H1 (cell line): ENCODE measurements around the gene KANTR. TPM values are rescaled to one million over a fixed set of nuclear protein-coding genes. Genes with fewer than 3 reads are reported as not detected.

Experiments used
- CTCF ChIA-PET: fragments of 300-600 bp; sonication (Branson Sonifier 250); formaldehyde crosslinking; loops from one replicate; lab custom pipeline; 2021; ENCODE audit not compliant: partially characterized antibody; lab: Charles Lee
- POLR2A ChIA-PET: fragments of 300-600 bp; sonication (Branson Sonifier 250); formaldehyde crosslinking; loops from one replicate; lab custom pipeline; 2021; ENCODE audit warnings: inconsistent platforms; ENCODE audit not compliant: partially characterized antibody; lab: Charles Lee
- DNase-seq, 2 experiments: peaks; one replicate each; pipeline versions ENCODE4 v3.0.0 to v3.0.0-alpha.2; 2010 to 2022; ENCODE audit warnings: low spot score in 2 of 2, low read depth in 1 of 2, mixed read lengths in 1 of 2
- FAIRE-seq: peaks from 2 replicates; lab custom pipeline; 2011; peaks lifted over from hg19 to GRCh38; lab: Jason Lieb, UNC
- H2AFZ ChIP-seq: 2 replicates; pipeline ENCODE4 v1.8.1; 2012; ENCODE audit warnings: low read length, inconsistent platforms
- H2AK5ac ChIP-seq: 2 replicates; pipeline ENCODE4 v1.6.1; 2013; ENCODE audit warnings: low read depth, low read length
- H2BK120ac ChIP-seq: replicated peaks from 2 replicates; pipeline ENCODE3; 2013; ENCODE audit warnings: low read depth, low read length, inconsistent platforms
- H2BK12ac ChIP-seq: 2 replicates; pipeline ENCODE4 v1.6.1; 2013; ENCODE audit warnings: low read depth, low read length
- H2BK15ac ChIP-seq: 2 replicates; pipeline ENCODE4 v1.6.1; 2013; ENCODE audit warnings: low read length
- H2BK20ac ChIP-seq: 2 replicates; pipeline ENCODE4 v1.6.1; 2013; ENCODE audit warnings: low read length
- H2BK5ac ChIP-seq: 2 replicates; pipeline ENCODE4 v1.6.1; 2013; ENCODE audit warnings: low read depth, low read length
- H3K14ac ChIP-seq: 2 replicates; pipeline ENCODE4 v1.6.1; 2013; ENCODE audit warnings: inconsistent platforms; ENCODE audit not compliant: insufficient read length
- H3K18ac ChIP-seq: 2 replicates; pipeline ENCODE4 v1.6.1; 2013; ENCODE audit warnings: low read length; ENCODE audit errors: extremely low read depth
- H3K23ac ChIP-seq: 2 replicates; pipeline ENCODE4 v1.6.1; 2013; ENCODE audit warnings: inconsistent platforms; ENCODE audit not compliant: insufficient read length
- H3K23me2 ChIP-seq: 2 replicates; pipeline ENCODE4 v1.6.1; 2013; ENCODE audit warnings: low read depth, low read length
- H3K27ac ChIP-seq: 2 replicates; pipeline ENCODE4 v1.6.1; 2011; ENCODE audit warnings: low read depth, low read length, inconsistent platforms
- H3K27me3 ChIP-seq, 4 experiments: replicated peaks in 1 of 4; 1 replicate in 1 of 4; 2 replicates in 3 of 4; pipeline versions ENCODE4 v1.6.1 to v1.8.1; 2011 to 2013; ENCODE audit warnings: low read length in 3 of 4, mild to moderate bottlenecking in 3 of 4, inconsistent platforms in 2 of 4, mixed read lengths in 2 of 4, moderate library complexity in 1 of 4; ENCODE audit not compliant: control insufficient read depth in 3 of 4, insufficient read depth in 3 of 4; ENCODE audit errors: extremely low read depth in 1 of 4
- H3K36me3 ChIP-seq, 4 experiments: 2 replicates each; pipeline versions ENCODE4 v1.6.1 to v1.8.1; 2011 to 2013; ENCODE audit warnings: mild to moderate bottlenecking in 4 of 4, low read length in 3 of 4, moderate library complexity in 2 of 4, control low read depth in 1 of 4, inconsistent platforms in 1 of 4; ENCODE audit not compliant: insufficient read depth in 4 of 4, control insufficient read depth in 2 of 4
- H3K4ac ChIP-seq: replicated peaks from 2 replicates; pipeline ENCODE3; 2013; ENCODE audit warnings: low read length, low read depth, mixed read lengths, inconsistent platforms; ENCODE audit not compliant: insufficient read length
- H3K4me1 ChIP-seq, 4 experiments: replicated peaks in 1 of 4; 1 replicate in 1 of 4; 2 replicates in 3 of 4; pipeline versions ENCODE4 v1.6.1 to v1.8.1; 2011 to 2013; ENCODE audit warnings: low read length in 3 of 4, inconsistent platforms in 2 of 4, mixed read lengths in 1 of 4; ENCODE audit not compliant: insufficient read depth in 4 of 4, control insufficient read depth in 3 of 4
- H3K4me2 ChIP-seq, 2 experiments: 2 replicates each; pipeline versions ENCODE4 v1.6.1 to v1.8.1; 2011 to 2013; ENCODE audit warnings: low read depth in 2 of 2, low read length in 2 of 2, control low read depth in 1 of 2, inconsistent platforms in 1 of 2, mild to moderate bottlenecking in 1 of 2; ENCODE audit not compliant: insufficient read depth in 1 of 2
- H3K4me3 ChIP-seq, 4 experiments: fragments of 200-600, 300-600 bp in 1 of 4; sonication (generic), shearing (Covaris generic), sonication (Bioruptor Twin) in 1 of 4; 2 replicates each; pipeline versions ENCODE4 v1.5.1 to v1.8.1; 2011 to 2016; ENCODE audit warnings: low read length in 4 of 4, low read depth in 3 of 4, control low read depth in 2 of 4, inconsistent platforms in 2 of 4, mild to moderate bottlenecking in 2 of 4, mixed read lengths in 1 of 4, moderate library complexity in 1 of 4; ENCODE audit not compliant: insufficient read depth in 2 of 4; ENCODE audit errors: extremely low read depth in 1 of 4
- H3K56ac ChIP-seq: replicated peaks from 2 replicates; pipeline ENCODE3; 2013; ENCODE audit warnings: low read depth, mild to moderate bottlenecking, mixed read lengths, low read length, inconsistent platforms; ENCODE audit not compliant: insufficient read length
- H3K79me1 ChIP-seq: 2 replicates; pipeline ENCODE4 v1.6.1; 2013; ENCODE audit warnings: low read depth, low read length, control low read depth
- H3K79me2 ChIP-seq, 2 experiments: 2 replicates each; pipeline versions ENCODE4 v1.6.1 to v1.8.1; 2012 to 2013; ENCODE audit warnings: low read length in 2 of 2, mild to moderate bottlenecking in 2 of 2, inconsistent platforms in 1 of 2; ENCODE audit not compliant: insufficient read depth in 2 of 2, control insufficient read depth in 1 of 2
- H3K9ac ChIP-seq, 4 experiments: replicated peaks in 1 of 4; 1 replicate in 1 of 4; 2 replicates in 3 of 4; pipeline versions ENCODE4 v1.6.1 to v1.8.1; 2011 to 2013; ENCODE audit warnings: low read depth in 3 of 4, low read length in 3 of 4, control low read depth in 2 of 4, mild to moderate bottlenecking in 2 of 4, moderate library complexity in 2 of 4, inconsistent platforms in 1 of 4; ENCODE audit errors: extremely low read depth in 1 of 4
- H3K9me3 ChIP-seq, 2 experiments: 2 replicates each; pipeline versions ENCODE4 v1.6.1 to v1.8.1; 2012 to 2013; ENCODE audit warnings: mild to moderate bottlenecking in 2 of 2, moderate library complexity in 2 of 2, control low read depth in 1 of 2, inconsistent platforms in 1 of 2, low read depth in 1 of 2, low read length in 1 of 2, mixed read lengths in 1 of 2; ENCODE audit not compliant: insufficient read depth in 2 of 2
- H4K20me1 ChIP-seq, 2 experiments: replicated peaks in 1 of 2; 2 replicates each; pipeline versions ENCODE3 to v1.8.1; 2011 to 2013; ENCODE audit warnings: inconsistent platforms in 2 of 2, low read length in 2 of 2, mild to moderate bottlenecking in 1 of 2; ENCODE audit not compliant: insufficient read depth in 2 of 2, control insufficient read depth in 1 of 2
- H4K5ac ChIP-seq: 2 replicates; pipeline ENCODE4 v1.6.1; 2013; ENCODE audit warnings: low read length, low read depth, mixed read lengths, inconsistent platforms; ENCODE audit not compliant: insufficient read length
- H4K8ac ChIP-seq: 2 replicates; pipeline ENCODE4 v1.8.0; 2013; ENCODE audit warnings: mild to moderate bottlenecking, moderate library complexity, low read length, inconsistent platforms; ENCODE audit not compliant: insufficient read depth; ENCODE audit errors: extremely low read depth
- H4K91ac ChIP-seq: replicated peaks from 2 replicates; pipeline ENCODE3; 2013; ENCODE audit warnings: low read length, mixed read lengths, inconsistent platforms; ENCODE audit not compliant: insufficient read length
- RNF2 ChIP-seq: fragments of 200-900, 300-1000 bp; sonication (generic); IDR thresholded peaks from 2 replicates; pipeline ENCODE4 v1.7.1; 2016; ENCODE audit warnings: borderline replicate concordance, low read depth, mild to moderate bottlenecking, antibody characterized with exemption, low read length; ENCODE audit not compliant: poor library complexity, severe bottlenecking; ENCODE audit errors: missing control alignments
- WGBS, 2 experiments: shearing (Covaris generic) in 1 of 2; methylation state at CpG; one replicate each; pipeline versions ENCODE4 v1.1.6 to v1.1.7; 2013 to 2015; ENCODE audit warnings: low lambda C conversion rate in 2 of 2, mixed read lengths in 2 of 2, inconsistent platforms in 1 of 2, low coverage in 1 of 2, missing lambda C conversion rate in 1 of 2; ENCODE audit not compliant: insufficient replicate concordance in 2 of 2, insufficient coverage in 1 of 2, insufficient read length in 1 of 2; ENCODE audit errors: extremely low coverage in 1 of 2, missing lambda C conversion rate in 1 of 2; 5-methylcytosine and 5-hydroxymethylcytosine counted together
- polyA plus RNA-seq, 7 experiments: library from polyadenylated mRNA; depleted of rRNA in 3 of 7; stranded (reverse) in 5 of 7; unstranded in 2 of 7; fragments of >200 nt in 5 of 7; fragments of 200-250 nt in 2 of 7; gene quantifications; 1 replicate in 5 of 7; 2 replicates in 1 of 7; 4 replicates in 1 of 7; pipeline versions ENCODE4 v1.2.1 to v1.2.3, GENCODE V29; 2011 to 2013; ENCODE audit warnings: missing spikeins in 2 of 7, mixed read lengths in 2 of 7
- total RNA-seq: library from RNA; stranded (reverse); fragmentation: NEBNext Ultra II Directional; extraction: Animal tissue kit (Norgen Biotek cat#: 25700); gene quantifications from 2 replicates; pipeline ENCODE4 v1.2.1, GENCODE V29; 2021

The KANTR gene
- total and polyA plus RNA-seq, 2 of the 8 experiments (the other 6 are each of a cell fraction or from before 2014, with no cell fraction given) = 7.7 to 9.5 TPM

- Histone ChIP-seq H3K14ac (no peak overlapping the region), H2BK120ac (no peak overlapping the region), H3K9ac (no peak overlapping the region), H3K79me2 (no peaks in the 10 kb centered on the region), H3K27ac (no peak overlapping the region), H3K23me2 (no peaks in the 10 kb centered on the region), H3K4me1 (no peaks in the 10 kb centered on the region), H2AFZ (no peak overlapping the region), H3K4me2 (no peak overlapping the region), H3K23ac (no peak overlapping the region), H4K5ac (no peak overlapping the region), H3K56ac (no peak overlapping the region), H3K18ac (no peak overlapping the region), H2BK15ac (no peak overlapping the region), H4K20me1 (peaks cover 0 to 1% of the 10 kb centered on the region in 2 experiments), H3K4ac (no peak overlapping the region), H3K79me1 (no peaks in the 10 kb centered on the region), H2BK20ac (no peak overlapping the region), H3K9me3 (no peaks in the 10 kb centered on the region), H3K27me3 (no peaks in the 10 kb centered on the region), H4K91ac (no peak overlapping the region), H2BK12ac (no peak overlapping the region), H3K4me3 (no peak overlapping the region), H2AK5ac (no peak overlapping the region), H2BK5ac (no peak overlapping the region), H4K8ac (no peak overlapping the region), H3K36me3 (no peaks in the 10 kb centered on the region)
- ChIA-PET CTCF (interaction anchor here (1.0 kb wide), 1 partner anchor 30 kb away, joined by 4 read pairs; no protein-coding TSS in a partner anchor), POLR2A (no interaction called here)
- TF ChIP-seq RNF2 = no peak
- DNase-seq (no peak), FAIRE-seq (no peak)
- WGBS, 2 experiments = 94% methylated on average over 2 of the region's 2 CpGs; no CpG with 5 or more reads in 1 of the 2 experiments
Observed at GRCh38 chrX:53135581-53135980, 41.6 kb downstream of the KANTR start.
